Caco-2 (cell line): ENCODE data around the gene TRNAU1AP. TPM values are rescaled to one million over a fixed set of nuclear protein-coding genes. Genes with fewer than 3 reads are reported as not detected.

Source experiments
- BruUV-seq: library from RNA; stranded (reverse); fragments of 400-500 nt; replicated peaks from 2 replicates; lab custom pipeline; 2021; lab: Mats Ljungman, UMichigan
- CTCF ChIA-PET: fragments of 300-600 bp; sonication (Branson Sonifier 250); formaldehyde crosslinking; loops from one replicate; lab custom pipeline; 2022; ENCODE audit warnings: antibody characterized with exemption; lab: Charles Lee
- POLR2A ChIA-PET: fragments of 300-600 bp; sonication (Branson Sonifier 250); formaldehyde crosslinking; loops from one replicate; lab custom pipeline; 2022; ENCODE audit warnings: antibody characterized with exemption; lab: Charles Lee
- DNase-seq, 2 experiments: peaks; one replicate each; pipeline versions ENCODE4 v3.0.0 to v3.0.0-alpha.2; 2020 to 2022
- H3K27me3 ChIP-seq: replicated peaks from 2 replicates; pipeline ENCODE4 v1.6.0; 2011; ENCODE audit warnings: low read length; ENCODE audit not compliant: control insufficient read depth, insufficient read depth
- H3K36me3 ChIP-seq: 2 replicates; pipeline ENCODE4 v1.5.1; 2011; ENCODE audit warnings: low read length; ENCODE audit not compliant: control insufficient read depth, insufficient read depth
- H3K4me1 ChIP-seq: fragments of 250-450 bp; sonication (Bioruptor Pico); 2 replicates; pipeline ENCODE4 v1.5.1; 2020; ENCODE audit warnings: mild to moderate bottlenecking
- H3K4me3 ChIP-seq: 2 replicates; pipeline ENCODE4 v1.5.1; 2011; ENCODE audit warnings: low read depth, mild to moderate bottlenecking, control low read depth, low read length
- H3K9me3 ChIP-seq: fragments of 250-450 bp; sonication (Bioruptor Pico); 2 replicates; pipeline ENCODE4 v1.5.1; 2020; ENCODE audit warnings: mild to moderate bottlenecking, moderate library complexity
- H3K27ac Mint-ChIP-seq: one replicate; pipeline ENCODE4 v1.8.0; 2022; ENCODE audit warnings: mixed read lengths; ENCODE audit not compliant: unreplicated experiment
- H3K27me3 Mint-ChIP-seq: one replicate; pipeline ENCODE4 v1.8.0; 2022; ENCODE audit warnings: mixed read lengths; ENCODE audit not compliant: insufficient read depth, unreplicated experiment
- H3K36me3 Mint-ChIP-seq: one replicate; pipeline ENCODE4 v1.8.0; 2022; ENCODE audit warnings: mild to moderate bottlenecking, mixed read lengths; ENCODE audit not compliant: insufficient read depth, unreplicated experiment
- H3K4me1 Mint-ChIP-seq: one replicate; pipeline ENCODE4 v1.8.0; 2022; ENCODE audit warnings: low read depth, mixed read lengths; ENCODE audit not compliant: unreplicated experiment
- H3K4me3 Mint-ChIP-seq: one replicate; pipeline ENCODE4 v1.8.0; 2022; ENCODE audit warnings: mild to moderate bottlenecking, moderate library complexity, mixed read lengths; ENCODE audit not compliant: unreplicated experiment
- H3K9me3 Mint-ChIP-seq: one replicate; pipeline ENCODE4 v1.8.0; 2022; ENCODE audit warnings: mixed read lengths; ENCODE audit not compliant: unreplicated experiment
- intact Hi-C: fragments of 100-400 bp; cut with micrococcal nuclease; formaldehyde crosslinking; loops from one replicate; pipeline ENCODE4 v1.10.0; 2022; ENCODE audit not compliant: unreplicated experiment
- total RNA-seq: library from RNA; stranded (reverse); gene quantifications from 2 replicates; pipeline ENCODE4 v1.2.3, GENCODE V29; 2022
- TF ChIP-seq, protein P1 (sequence below), 2 experiments: fragments of 200-600 bp in 1 of 2; IDR thresholded peaks; 1 replicate in 1 of 2; 2 replicates in 1 of 2; pipeline versions ENCODE4 v1.5.1 to v1.8.0; 2011 to 2022; ENCODE audit warnings: antibody characterized with exemption in 1 of 2, control low read depth in 1 of 2, inconsistent platforms in 1 of 2, low read depth in 1 of 2, low read length in 1 of 2, mild to moderate bottlenecking in 1 of 2, moderate library complexity in 1 of 2; ENCODE audit not compliant: insufficient read depth in 1 of 2, severe bottlenecking in 1 of 2, unreplicated experiment in 1 of 2

Gene TRNAU1AP
- total RNA-seq, 1 experiment from 2014 or later, result 23.1 TPM

DNA sequence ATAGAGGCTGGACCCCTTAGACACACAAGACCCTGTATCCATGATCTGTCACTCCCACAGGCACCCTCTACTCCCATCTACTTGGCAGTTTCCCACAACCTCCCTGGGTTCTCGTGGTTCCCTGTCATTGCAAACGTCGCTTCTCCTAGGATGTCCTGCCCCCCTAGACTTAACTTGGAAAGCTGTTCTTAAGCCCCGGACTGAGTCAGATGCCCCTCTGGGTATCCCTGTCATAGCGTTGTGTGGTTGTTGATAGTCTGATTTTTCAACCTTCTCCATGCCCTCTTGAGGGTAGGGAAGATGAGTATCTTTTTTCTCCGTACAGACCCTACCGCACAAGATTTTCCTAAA, 35.3 kb upstream of the TRNAU1AP start:
- Histone ChIP-seq H3K9me3 (no peaks in the 10 kb centered on the region), H3K36me3 (no peaks in the 10 kb centered on the region), H3K27me3 (no peaks in the 10 kb centered on the region), H3K4me1 (no peaks in the 10 kb centered on the region), H3K4me3 (peak overlapping the region; percentile 78; the same call in 1 of the 2 replicates)
- Mint-ChIP-seq H3K36me3 (peaks cover 80% of the 10 kb centered on the region), H3K27ac (peak overlapping the region; percentile 91), H3K27me3 (no peaks in the 10 kb centered on the region), H3K9me3 (no peaks in the 10 kb centered on the region), H3K4me3 (peak overlapping the region; percentile 87), H3K4me1 (peaks cover 10% of the 10 kb centered on the region)
- no peak for DNase-seq
- TF ChIP-seq, protein P1, sequence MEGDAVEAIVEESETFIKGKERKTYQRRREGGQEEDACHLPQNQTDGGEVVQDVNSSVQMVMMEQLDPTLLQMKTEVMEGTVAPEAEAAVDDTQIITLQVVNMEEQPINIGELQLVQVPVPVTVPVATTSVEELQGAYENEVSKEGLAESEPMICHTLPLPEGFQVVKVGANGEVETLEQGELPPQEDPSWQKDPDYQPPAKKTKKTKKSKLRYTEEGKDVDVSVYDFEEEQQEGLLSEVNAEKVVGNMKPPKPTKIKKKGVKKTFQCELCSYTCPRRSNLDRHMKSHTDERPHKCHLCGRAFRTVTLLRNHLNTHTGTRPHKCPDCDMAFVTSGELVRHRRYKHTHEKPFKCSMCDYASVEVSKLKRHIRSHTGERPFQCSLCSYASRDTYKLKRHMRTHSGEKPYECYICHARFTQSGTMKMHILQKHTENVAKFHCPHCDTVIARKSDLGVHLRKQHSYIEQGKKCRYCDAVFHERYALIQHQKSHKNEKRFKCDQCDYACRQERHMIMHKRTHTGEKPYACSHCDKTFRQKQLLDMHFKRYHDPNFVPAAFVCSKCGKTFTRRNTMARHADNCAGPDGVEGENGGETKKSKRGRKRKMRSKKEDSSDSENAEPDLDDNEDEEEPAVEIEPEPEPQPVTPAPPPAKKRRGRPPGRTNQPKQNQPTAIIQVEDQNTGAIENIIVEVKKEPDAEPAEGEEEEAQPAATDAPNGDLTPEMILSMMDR (IDR thresholded peaks at IDR 0.05; ENCODE audit: insufficient read depth in 1 of 2, low read depth in 1 of 2, low read length in 1 of 2, severe bottlenecking in 1 of 2, unreplicated experiment in 1 of 2), result no peak
- ChIA-PET CTCF (interaction anchor here (0.9 kb wide), 1 partner anchor 85 kb away, joined by 3 read pairs; no protein-coding TSS in a partner anchor), POLR2A (no interaction called here)
- intact Hi-C loops, result no loop called here
- no TSS peak for BruUV-seq

DNA sequence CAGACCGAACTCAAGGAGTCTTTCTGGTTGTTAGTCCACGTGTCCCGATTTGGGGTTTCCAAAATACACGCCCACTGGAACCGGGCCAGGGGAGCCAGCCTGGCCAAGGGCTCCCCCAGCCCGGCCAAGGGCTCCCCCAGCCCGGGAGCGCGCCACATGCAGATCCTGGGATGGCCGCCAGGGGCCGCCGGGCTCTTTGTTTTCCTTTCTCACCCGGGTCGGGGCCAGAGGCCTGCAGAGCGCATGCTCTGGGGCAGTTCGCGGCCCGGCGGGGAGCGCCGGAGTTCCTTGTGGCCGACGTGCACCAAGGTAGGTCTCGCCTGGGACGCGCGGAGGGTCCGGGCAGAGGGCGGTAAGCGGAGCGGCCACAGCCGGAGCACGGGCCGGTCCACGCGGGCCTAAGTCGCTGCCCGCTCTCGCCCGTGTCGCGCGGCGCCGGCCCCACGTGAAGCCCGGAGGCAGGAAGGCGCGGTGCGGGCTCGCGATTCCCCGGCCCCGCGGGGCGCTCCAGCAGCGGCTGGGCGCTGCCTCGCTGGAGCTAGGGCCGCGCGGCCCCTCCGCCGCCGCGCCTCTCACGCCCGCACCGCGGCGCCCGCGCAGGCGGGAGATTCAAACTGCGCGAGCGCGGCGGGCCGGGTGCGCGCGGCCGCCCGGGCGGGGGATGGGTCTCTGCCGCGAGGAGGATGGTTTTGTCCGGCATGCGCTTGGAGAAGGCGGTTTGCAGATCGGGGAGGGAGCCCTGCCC, 34.7 kb upstream of the TRNAU1AP start:
- Mint-ChIP-seq H3K36me3 (peaks cover 74% of the 10 kb centered on the region), H3K4me1 (peaks cover 10% of the 10 kb centered on the region), H3K9me3 (no peaks in the 10 kb centered on the region), H3K4me3 (peak overlapping the region; percentile 87), H3K27ac (peak overlapping the region; percentile 91), H3K27me3 (no peaks in the 10 kb centered on the region)
- no TSS peak for BruUV-seq
- TF ChIP-seq, protein P1 (IDR thresholded peaks at IDR 0.05; ENCODE audit: insufficient read depth in 1 of 2, low read depth in 1 of 2, low read length in 1 of 2, severe bottlenecking in 1 of 2, unreplicated experiment in 1 of 2), result peak; percentile 78 to 87
- H3K4me1 ChIP-seq, result no peaks in the 10 kb centered on the region
- intact Hi-C loops, result loop anchor here (1.0 to 2.0 kb wide), 2 partner anchors 63 to 84 kb away; no protein-coding TSS in a partner anchor
- ChIA-PET POLR2A (interaction anchor here (0.6 to 1.2 kb wide), 8 partner anchors 11 to 359 kb away, joined by 3 to 12 read pairs (median 6); partner anchors contain the start of gene RAB42), CTCF (interaction anchor here (0.6 to 1.2 kb wide), 3 partner anchors 63 to 1523 kb away, joined by 3 to 5 read pairs (median 4); no protein-coding TSS in a partner anchor)
- no peaks in the 10 kb centered on the region for H3K36me3 ChIP-seq
- no peaks in the 10 kb centered on the region for H3K27me3 ChIP-seq
- H3K9me3 ChIP-seq, result no peaks in the 10 kb centered on the region
- peak overlapping the region; percentile 78 for H3K4me3 ChIP-seq
- peak; percentile 90 to 91 for DNase-seq

DNA sequence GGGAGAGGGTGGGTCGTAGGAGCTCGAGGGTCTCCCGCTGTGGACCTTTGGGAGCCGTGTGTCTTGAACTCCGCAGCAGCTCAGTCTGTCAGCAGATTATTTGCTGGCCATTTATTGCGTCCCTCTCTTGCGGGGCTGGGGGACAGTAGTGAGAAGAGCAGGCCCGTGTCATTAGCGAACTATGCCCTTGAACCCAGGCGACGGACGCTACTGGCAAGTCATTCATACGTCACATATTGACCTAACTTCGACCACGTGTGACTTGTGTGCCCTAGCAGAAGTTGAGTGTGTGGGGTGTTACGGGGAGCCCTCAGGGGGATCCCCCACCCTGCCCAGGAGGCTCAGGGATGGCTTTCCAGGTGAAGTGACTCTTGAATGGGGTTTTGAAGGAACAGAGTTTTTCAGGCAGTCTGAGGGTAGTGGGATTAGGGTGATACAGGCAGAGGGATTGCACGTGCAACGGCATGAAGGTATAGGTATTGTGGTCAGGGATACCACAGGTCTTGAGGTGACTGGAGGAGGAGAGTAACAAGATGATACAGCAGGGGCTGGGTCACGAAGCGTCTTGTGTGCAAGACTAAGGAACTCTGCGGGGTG, 34.0 kb upstream of the TRNAU1AP start:
- H3K4me3 ChIP-seq, result peak overlapping the region; percentile 78
- no peaks in the 10 kb centered on the region for H3K27me3 ChIP-seq
- ChIA-PET POLR2A (interaction anchor here (0.6 to 1.2 kb wide), 8 partner anchors 12 to 359 kb away, joined by 3 to 12 read pairs (median 6); partner anchors contain the start of gene RAB42), CTCF (interaction anchor here (0.6 to 1.2 kb wide), 3 partner anchors 62 to 1524 kb away, joined by 3 to 5 read pairs (median 4); no protein-coding TSS in a partner anchor)
- peak overlapping the region; percentile 91 for H3K27ac Mint-ChIP-seq
- DNase-seq, result peak; percentile 34 to 60
- H3K9me3 ChIP-seq, result no peaks in the 10 kb centered on the region
- H3K9me3 Mint-ChIP-seq, result no peaks in the 10 kb centered on the region
- H3K36me3 Mint-ChIP-seq, result peaks cover 70% of the 10 kb centered on the region
- H3K36me3 ChIP-seq, result no peaks in the 10 kb centered on the region
- TF ChIP-seq, protein P1 (IDR thresholded peaks at IDR 0.05; ENCODE audit: insufficient read depth in 1 of 2, low read depth in 1 of 2, low read length in 1 of 2, severe bottlenecking in 1 of 2, unreplicated experiment in 1 of 2), result no peak
- no peaks in the 10 kb centered on the region for H3K4me1 ChIP-seq
- intact Hi-C loops, result loop anchor here (1.0 to 2.0 kb wide), 2 partner anchors 62 to 83 kb away; no protein-coding TSS in a partner anchor
- no peaks in the 10 kb centered on the region for H3K27me3 Mint-ChIP-seq
- peaks cover 12% of the 10 kb centered on the region for H3K4me1 Mint-ChIP-seq
- TSS peak; percentile 35 for BruUV-seq
- H3K4me3 Mint-ChIP-seq, result peak overlapping the region; percentile 87
